ENCODE results near the gene AP1S3.
"Not testable (repeated sequence)": the region's sequence is repeated elsewhere in the genome, so short reads cannot be mapped to it uniquely, and the experiment has no call there.

AP1S3 gene

GRCh38 chr2:223762853-223763252 lies 74.5 kb downstream of the AP1S3 start:
- H3K4me1 Mint-ChIP-seq, result peaks cover 3% of the 10 kb centered on the region

DNA sequence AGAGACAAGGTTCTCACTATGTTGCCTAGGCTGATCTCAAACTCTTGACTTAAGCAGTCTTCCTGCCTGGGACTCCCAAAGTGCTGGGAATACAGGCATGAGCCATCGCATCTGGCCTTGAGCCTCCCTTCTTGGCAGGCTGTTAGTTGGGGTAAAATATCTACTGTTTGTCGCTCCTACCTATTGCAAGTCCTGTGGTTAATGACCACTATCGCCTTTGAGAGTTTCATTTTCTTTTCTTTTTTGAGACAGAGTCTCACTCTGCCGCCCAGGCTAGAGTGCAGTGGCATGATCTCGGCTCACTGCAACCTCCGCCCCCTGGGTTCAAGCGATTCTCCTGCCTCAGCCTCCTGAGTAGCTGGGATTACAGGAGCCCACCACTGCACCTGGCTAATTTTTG lies 75.6 kb downstream of the AP1S3 start:
- not testable (repeated sequence) for H3K9me3 Mint-ChIP-seq, H3K4me1 Mint-ChIP-seq, H3K27me3 Mint-ChIP-seq, H3K36me3 Mint-ChIP-seq, H3K4me3 Mint-ChIP-seq
- H3K27ac Mint-ChIP-seq, result peak overlapping the region; percentile 53

More at GRCh38 chr2:223762853-223763252, 74.5 kb downstream of the AP1S3 start:
- no peaks in the 10 kb centered on the region for H3K27me3 Mint-ChIP-seq
- H3K36me3 Mint-ChIP-seq, result peaks cover 2% of the 10 kb centered on the region
- H3K4me3 Mint-ChIP-seq, result no peak overlapping the region
- no peak overlapping the region for H3K27ac Mint-ChIP-seq
- no peaks in the 10 kb centered on the region for H3K9me3 Mint-ChIP-seq

- Mint-ChIP-seq H3K4me3 (no peak overlapping the region), H3K27ac (no peak overlapping the region)
Observed at GRCh38 chr2:223760838-223761502, 76.4 kb downstream of the AP1S3 start.

GRCh38 chr2:223759569-223760430 lies 77.6 kb downstream of the AP1S3 start:
- no peaks in the 10 kb centered on the region for H3K27me3 Mint-ChIP-seq

More at GRCh38 chr2:223760838-223761502, 76.4 kb downstream of the AP1S3 start:
- Mint-ChIP-seq H3K36me3 (no peaks in the 10 kb centered on the region), H3K27me3 (no peaks in the 10 kb centered on the region), H3K4me1 (peaks cover 3% of the 10 kb centered on the region), H3K9me3 (no peaks in the 10 kb centered on the region)

GRCh38 chr2:223758131-223758840 lies 79.1 kb downstream of the AP1S3 start:
- H3K36me3 Mint-ChIP-seq, result no peaks in the 10 kb centered on the region
- H3K4me3 Mint-ChIP-seq, result no peak overlapping the region
- no peaks in the 10 kb centered on the region for H3K9me3 Mint-ChIP-seq
- H3K4me1 Mint-ChIP-seq, result peaks cover 3% of the 10 kb centered on the region
- H3K27ac Mint-ChIP-seq, result no peak overlapping the region
- H3K27me3 Mint-ChIP-seq, result no peaks in the 10 kb centered on the region

More at GRCh38 chr2:223759569-223760430, 77.6 kb downstream of the AP1S3 start:
- H3K9me3 Mint-ChIP-seq, result no peaks in the 10 kb centered on the region
- H3K4me3 Mint-ChIP-seq, result no peak overlapping the region
- no peak overlapping the region for H3K27ac Mint-ChIP-seq
- no peaks in the 10 kb centered on the region for H3K36me3 Mint-ChIP-seq
- H3K4me1 Mint-ChIP-seq, result peaks cover 3% of the 10 kb centered on the region

- Mint-ChIP-seq H3K9me3 (no peaks in the 10 kb centered on the region), H3K36me3 (no peaks in the 10 kb centered on the region), H3K4me3 (no peak overlapping the region), H3K4me1 (no peaks in the 10 kb centered on the region), H3K27ac (no peak overlapping the region), H3K27me3 (peaks cover 7% of the 10 kb centered on the region)
Observed at GRCh38 chr2:223753940-223754339, 83.4 kb downstream of the AP1S3 start.

- Mint-ChIP-seq H3K4me1 (no peaks in the 10 kb centered on the region), H3K9me3 (no peaks in the 10 kb centered on the region), H3K4me3 (no peak overlapping the region), H3K27ac (no peak overlapping the region), H3K27me3 (peaks cover 10% of the 10 kb centered on the region), H3K36me3 (no peaks in the 10 kb centered on the region)
Observed at GRCh38 chr2:223751012-223751411, 86.4 kb downstream of the AP1S3 start.

DNA sequence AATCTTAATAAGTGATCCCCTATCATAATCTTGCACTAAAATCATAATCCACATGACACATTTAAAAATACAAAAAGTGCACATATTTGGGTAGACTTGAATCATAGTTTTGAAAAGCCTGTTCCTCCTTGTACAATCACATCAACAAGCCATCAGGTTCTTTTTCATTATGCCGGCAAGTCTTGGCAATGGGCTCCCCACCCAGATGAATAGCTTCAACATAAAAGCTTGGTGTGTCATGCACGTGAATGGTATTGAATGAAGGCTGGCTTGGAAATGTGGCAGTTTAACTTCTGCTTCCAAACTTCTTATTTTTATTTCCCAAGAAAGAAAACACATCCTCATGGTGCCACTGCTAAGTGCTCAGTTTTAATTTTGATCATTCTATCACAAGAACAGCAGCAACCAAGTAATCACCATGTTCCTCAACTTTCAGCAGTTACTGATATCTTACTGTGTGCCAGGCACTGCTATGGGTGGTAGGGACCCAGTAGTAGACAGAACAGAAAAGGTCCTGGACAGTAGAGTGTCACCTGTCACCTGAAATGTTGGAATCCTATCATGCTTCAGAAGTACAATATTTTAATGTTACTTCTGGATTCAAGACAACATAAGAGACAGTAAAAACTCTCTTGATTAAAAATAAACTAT lies 89.9 kb downstream of the AP1S3 start:
- Mint-ChIP-seq H3K9me3 (no peaks in the 10 kb centered on the region), H3K27me3 (peaks cover 14% of the 10 kb centered on the region), H3K4me3 (no peak overlapping the region), H3K4me1 (no peaks in the 10 kb centered on the region), H3K27ac (no peak overlapping the region), H3K36me3 (no peaks in the 10 kb centered on the region)

DNA sequence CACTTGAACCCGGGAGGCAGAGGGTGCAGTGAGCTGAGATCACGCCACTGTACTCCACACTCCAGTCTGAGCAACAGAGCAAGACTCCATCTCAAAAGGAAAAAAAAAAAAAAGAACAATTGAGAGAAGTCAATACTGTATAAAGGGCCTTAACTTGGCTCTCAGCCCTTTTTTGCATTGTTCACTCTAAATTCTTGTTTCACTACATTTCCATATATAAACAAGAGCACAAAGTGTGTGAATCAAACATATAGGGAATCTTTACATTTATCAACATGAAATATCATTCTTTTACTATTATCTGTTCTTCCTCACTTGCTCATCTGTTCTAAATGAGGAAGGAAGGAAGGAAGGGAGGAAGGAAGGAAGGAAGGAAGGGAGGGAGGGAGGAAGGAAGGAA lies 90.8 kb downstream of the AP1S3 start:
- Mint-ChIP-seq H3K27me3 (peaks cover 14% of the 10 kb centered on the region), H3K4me3 (no peak overlapping the region), H3K9me3 (no peaks in the 10 kb centered on the region), H3K27ac (no peak overlapping the region), H3K4me1 (no peaks in the 10 kb centered on the region), H3K36me3 (no peaks in the 10 kb centered on the region)

- no peaks in the 10 kb centered on the region for H3K36me3 Mint-ChIP-seq
- no peaks in the 10 kb centered on the region for H3K4me1 Mint-ChIP-seq
- H3K9me3 Mint-ChIP-seq, result no peaks in the 10 kb centered on the region
Observed at GRCh38 chr2:223744580-223744979, 92.8 kb downstream of the AP1S3 start.

DNA sequence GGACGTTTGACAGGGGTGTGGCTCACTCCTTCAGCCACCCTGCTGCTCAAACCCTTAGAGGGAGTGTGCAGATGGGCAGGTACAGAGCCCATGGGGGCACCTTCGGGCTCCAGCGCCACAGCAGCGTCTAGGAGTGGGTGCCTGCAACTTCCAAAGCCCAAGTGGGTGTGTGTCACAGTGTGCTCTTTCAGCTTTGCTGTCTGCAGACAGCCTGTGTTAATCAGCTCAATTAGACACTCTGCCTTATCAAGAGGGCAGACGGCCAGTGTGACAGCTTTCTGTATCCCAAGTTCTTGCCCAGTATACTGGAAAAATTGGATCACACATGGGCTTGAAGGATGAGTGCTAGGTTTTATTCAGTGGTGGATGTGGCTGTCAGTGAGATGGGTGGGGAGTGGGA lies 96.7 kb downstream of the AP1S3 start:
- Mint-ChIP-seq H3K4me1 (no peaks in the 10 kb centered on the region), H3K27ac (no peak overlapping the region), H3K36me3 (no peaks in the 10 kb centered on the region), H3K27me3 (peaks cover 5% of the 10 kb centered on the region), H3K4me3 (no peak overlapping the region), H3K9me3 (no peaks in the 10 kb centered on the region)

More at GRCh38 chr2:223744580-223744979, 92.8 kb downstream of the AP1S3 start:
- peaks cover 11% of the 10 kb centered on the region for H3K27me3 Mint-ChIP-seq
- H3K4me3 Mint-ChIP-seq, result no peak overlapping the region
- no peak overlapping the region for H3K27ac Mint-ChIP-seq

GRCh38 chr2:223737207-223737606 lies 100.2 kb downstream of the AP1S3 start:
- no peak overlapping the region for H3K27ac Mint-ChIP-seq
- H3K4me3 Mint-ChIP-seq, result no peak overlapping the region
- H3K4me1 Mint-ChIP-seq, result no peaks in the 10 kb centered on the region
- H3K36me3 Mint-ChIP-seq, result no peaks in the 10 kb centered on the region
- H3K9me3 Mint-ChIP-seq, result no peaks in the 10 kb centered on the region
- no peaks in the 10 kb centered on the region for H3K27me3 Mint-ChIP-seq

GRCh38 chr2:223736488-223736887 lies 100.9 kb downstream of the AP1S3 start:
- no peak overlapping the region for H3K4me3 Mint-ChIP-seq
- H3K27ac Mint-ChIP-seq, result no peak overlapping the region
- H3K27me3 Mint-ChIP-seq, result no peaks in the 10 kb centered on the region
- H3K36me3 Mint-ChIP-seq, result no peaks in the 10 kb centered on the region
- H3K9me3 Mint-ChIP-seq, result no peaks in the 10 kb centered on the region
- no peaks in the 10 kb centered on the region for H3K4me1 Mint-ChIP-seq

GRCh38 chr2:223735659-223736244 lies 101.6 kb downstream of the AP1S3 start:
- Mint-ChIP-seq H3K9me3 (no peaks in the 10 kb centered on the region), H3K4me1 (no peaks in the 10 kb centered on the region), H3K4me3 (no peak overlapping the region), H3K27me3 (no peaks in the 10 kb centered on the region), H3K36me3 (no peaks in the 10 kb centered on the region), H3K27ac (no peak overlapping the region)

GRCh38 chr2:223735035-223735640 lies 102.2 kb downstream of the AP1S3 start:
- H3K4me3 Mint-ChIP-seq, result no peak overlapping the region
- no peaks in the 10 kb centered on the region for H3K4me1 Mint-ChIP-seq
- no peak overlapping the region for H3K27ac Mint-ChIP-seq
- H3K36me3 Mint-ChIP-seq, result peaks cover 2% of the 10 kb centered on the region
- no peaks in the 10 kb centered on the region for H3K9me3 Mint-ChIP-seq
- no peaks in the 10 kb centered on the region for H3K27me3 Mint-ChIP-seq
